Measurements from ENCODE around the gene SNUPN. TPM values are rescaled to one million over a fixed set of nuclear protein-coding genes. Genes with fewer than 3 reads are reported as not detected.
A peak's percentile ranks its signal among the peaks of the same experiment; 100 is the strongest.

SNUPN gene
- total and polyA plus RNA-seq, 10 donors: 16.8 to 26.3 (median 22.1) TPM

- Histone ChIP-seq H3K27ac (peak overlapping the region in 7 of 8 donors; percentile 52 to 82 (median 72)), H3K4me1 (peaks cover 31 to 88% (median 67%) of the 10 kb centered on the region in 6 donors), H3K9me3 (no peaks in the 10 kb centered on the region), H3K4me3 (peak overlapping the region in 5 of 8 donors; percentile 2 to 95 (median 23)), H3K36me3 (peaks cover 0 to 17% (median 2%) of the 10 kb centered on the region in 6 donors), H3K27me3 (replicated peaks in 1 of 7) (peaks cover 0 to 21% (median 5%) of the 10 kb centered on the region in 7 donors)
- DNase-seq: no peak
- intact Hi-C loops (cut with DNase I; ENCODE audit: low total_unique reads): no loop called here
- 42 to 72% (median 54%) methylated on average over 2 of the region's 2 CpGs for WGBS, 5 donors
- TF ChIP-seq CTCF (IDR thresholded peaks at IDR 0.05 in 8 of 11, conservative IDR thresholded peaks at IDR 0.05 in 3 of 11) (no peak), POLR2A (IDR thresholded peaks at IDR 0.05) (no peak), POLR2AphosphoS5 (IDR thresholded peaks at IDR 0.05) (no peak)
Observed at GRCh38 chr15:75651810-75652543, 26.5 kb upstream of the SNUPN start.

- intact Hi-C loops (cut with DNase I; ENCODE audit: low total_unique reads): no loop called here
- peaks cover 38 to 96% (median 75%) of the 10 kb centered on the region in 6 donors for H3K4me1 ChIP-seq
- H3K36me3 ChIP-seq: peaks cover 0 to 9% (median 0%) of the 10 kb centered on the region in 6 donors
- peaks cover 0 to 28% (median 5%) of the 10 kb centered on the region in 7 donors for H3K27me3 ChIP-seq (replicated peaks in 1 of 7)
- no peaks in the 10 kb centered on the region for H3K9me3 ChIP-seq
- peak overlapping the region in 7 of 8 donors; percentile 6 to 95 (median 22) for H3K4me3 ChIP-seq
- WGBS, 5 donors: 52 to 64% (median 56%) methylated on average over 9 of the region's 9 CpGs
- peak overlapping the region in 7 of 8 donors; percentile 52 to 91 (median 72) for H3K27ac ChIP-seq
- peak; percentile 82 for DNase-seq
- TF ChIP-seq POLR2A (IDR thresholded peaks at IDR 0.05): no peak
- no peak for TF ChIP-seq CTCF (IDR thresholded peaks at IDR 0.05 in 8 of 11, conservative IDR thresholded peaks at IDR 0.05 in 3 of 11)
- TF ChIP-seq POLR2AphosphoS5 (IDR thresholded peaks at IDR 0.05): peak; percentile 73 to 84 (median 83)
Observed at GRCh38 chr15:75650908-75651809, 25.6 kb upstream of the SNUPN start.

- peak overlapping the region in 6 of 8 donors; percentile 15 to 95 (median 73) for H3K4me3 ChIP-seq
- intact Hi-C loops (cut with DNase I; ENCODE audit: low total_unique reads): no loop called here
Observed at GRCh38 chr15:75649848-75650247, 24.3 kb upstream of the SNUPN start.

More at GRCh38 chr15:75649848-75650247, 24.3 kb upstream of the SNUPN start:
- H3K27me3 ChIP-seq (replicated peaks in 1 of 7): peaks cover 0 to 28% (median 5%) of the 10 kb centered on the region in 7 donors
- peaks cover 0 to 9% (median 0%) of the 10 kb centered on the region in 6 donors for H3K36me3 ChIP-seq
- H3K27ac ChIP-seq: peak overlapping the region in 2 of 8 donors; percentile 89 to 91
- DNase-seq: no peak
- no peaks in the 10 kb centered on the region for H3K9me3 ChIP-seq
- WGBS, 5 donors: 79 to 93% (median 92%) methylated on average over 18 of the region's 18 CpGs
- H3K4me1 ChIP-seq: peaks cover 38 to 92% (median 73%) of the 10 kb centered on the region in 6 donors
- TF ChIP-seq POLR2AphosphoS5 (IDR thresholded peaks at IDR 0.05) (no peak), POLR2A (IDR thresholded peaks at IDR 0.05) (no peak), CTCF (IDR thresholded peaks at IDR 0.05 in 8 of 11, conservative IDR thresholded peaks at IDR 0.05 in 3 of 11) (no peak)
